Measurements from ENCODE around the gene NFIX. TPM values are rescaled to one million over a fixed set of nuclear protein-coding genes. Genes with fewer than 3 reads are reported as not detected.

Gene NFIX
- total and polyA plus RNA-seq, 9 of the 15 experiments (the other 6 are each of a cell fraction or from before 2014, with no cell fraction given): 0.28 to 26.8 (median 5.4) TPM

DNA sequence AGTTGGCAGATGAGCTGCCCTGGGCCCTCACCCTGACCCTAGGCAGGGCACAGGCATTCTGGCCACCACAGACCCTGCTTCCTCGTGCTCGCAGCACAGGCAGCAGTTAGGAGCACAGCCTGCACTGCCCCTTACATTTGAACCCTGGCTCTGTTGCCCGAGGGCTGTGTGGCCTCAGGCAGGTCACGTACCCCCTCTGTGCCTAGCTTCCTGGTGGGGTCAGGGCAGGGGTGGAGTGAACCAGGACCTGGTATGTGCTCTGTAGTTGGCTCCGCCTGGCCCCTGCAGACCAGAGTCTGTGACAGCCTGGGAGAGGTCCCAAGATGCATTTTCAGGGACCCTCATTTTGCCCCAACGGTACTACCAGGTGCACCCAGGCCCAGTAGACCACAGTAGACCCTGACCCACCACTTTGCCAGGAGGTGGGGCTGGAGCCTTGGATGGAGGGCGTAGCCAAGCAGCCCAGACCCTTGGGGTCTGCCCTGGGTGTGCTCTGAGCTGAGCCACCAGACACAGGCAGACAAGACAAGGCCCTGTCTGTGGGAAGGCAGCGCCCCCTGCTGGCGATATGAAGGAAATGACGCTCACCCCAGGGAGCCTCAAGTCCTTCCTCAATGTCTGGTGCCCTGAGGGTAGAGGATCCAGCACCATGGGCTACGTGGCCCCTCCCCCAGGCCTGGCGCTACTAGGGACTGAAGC lies 98.3 kb downstream of the NFIX start (continued):
- TF ChIP-seq, protein P1, sequence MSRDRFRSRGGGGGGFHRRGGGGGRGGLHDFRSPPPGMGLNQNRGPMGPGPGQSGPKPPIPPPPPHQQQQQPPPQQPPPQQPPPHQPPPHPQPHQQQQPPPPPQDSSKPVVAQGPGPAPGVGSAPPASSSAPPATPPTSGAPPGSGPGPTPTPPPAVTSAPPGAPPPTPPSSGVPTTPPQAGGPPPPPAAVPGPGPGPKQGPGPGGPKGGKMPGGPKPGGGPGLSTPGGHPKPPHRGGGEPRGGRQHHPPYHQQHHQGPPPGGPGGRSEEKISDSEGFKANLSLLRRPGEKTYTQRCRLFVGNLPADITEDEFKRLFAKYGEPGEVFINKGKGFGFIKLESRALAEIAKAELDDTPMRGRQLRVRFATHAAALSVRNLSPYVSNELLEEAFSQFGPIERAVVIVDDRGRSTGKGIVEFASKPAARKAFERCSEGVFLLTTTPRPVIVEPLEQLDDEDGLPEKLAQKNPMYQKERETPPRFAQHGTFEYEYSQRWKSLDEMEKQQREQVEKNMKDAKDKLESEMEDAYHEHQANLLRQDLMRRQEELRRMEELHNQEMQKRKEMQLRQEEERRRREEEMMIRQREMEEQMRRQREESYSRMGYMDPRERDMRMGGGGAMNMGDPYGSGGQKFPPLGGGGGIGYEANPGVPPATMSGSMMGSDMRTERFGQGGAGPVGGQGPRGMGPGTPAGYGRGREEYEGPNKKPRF (IDR thresholded peaks at IDR 0.05; ENCODE audit: low read depth, low read length): no peak
- TF ChIP-seq ZNF583 (CRISPR knock-in tag; IDR thresholded peaks at IDR 0.05): no peak
- TF ChIP-seq SMAD4 (CRISPR knock-in tag; conservative IDR thresholded peaks at IDR 0.05): 0 out of 2 replicates have a peak, but pooled peaks have one; percentile 17
- no peak for TF ChIP-seq THRAP3 (IDR thresholded peaks at IDR 0.05; ENCODE audit: borderline replicate concordance)
- TF ChIP-seq, protein P2, sequence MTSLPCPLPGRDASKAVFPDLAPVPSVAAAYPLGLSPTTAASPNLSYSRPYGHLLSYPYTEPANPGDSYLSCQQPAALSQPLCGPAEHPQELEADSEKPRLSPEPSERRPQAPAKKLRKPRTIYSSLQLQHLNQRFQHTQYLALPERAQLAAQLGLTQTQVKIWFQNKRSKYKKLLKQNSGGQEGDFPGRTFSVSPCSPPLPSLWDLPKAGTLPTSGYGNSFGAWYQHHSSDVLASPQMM (CRISPR knock-in tag; IDR thresholded peaks at IDR 0.05): no peak
- TF ChIP-seq SIN3A (IDR thresholded peaks at IDR 0.05; ENCODE audit: borderline replicate concordance in 2 of 2, control insufficient read depth in 1 of 2, low read depth in 2 of 2, low read length in 2 of 2): 0 out of 4 replicates have a peak, but pooled peaks of 1 of the 2 experiments have one; percentile 38
- no peak for TF ChIP-seq NUFIP1 (IDR thresholded peaks at IDR 0.05; ENCODE audit: partially characterized antibody)
- no peak for TF ChIP-seq MEF2D (tag; conservative IDR thresholded peaks at IDR 0.05; ENCODE audit: low read depth)
- TF ChIP-seq, protein P3, sequence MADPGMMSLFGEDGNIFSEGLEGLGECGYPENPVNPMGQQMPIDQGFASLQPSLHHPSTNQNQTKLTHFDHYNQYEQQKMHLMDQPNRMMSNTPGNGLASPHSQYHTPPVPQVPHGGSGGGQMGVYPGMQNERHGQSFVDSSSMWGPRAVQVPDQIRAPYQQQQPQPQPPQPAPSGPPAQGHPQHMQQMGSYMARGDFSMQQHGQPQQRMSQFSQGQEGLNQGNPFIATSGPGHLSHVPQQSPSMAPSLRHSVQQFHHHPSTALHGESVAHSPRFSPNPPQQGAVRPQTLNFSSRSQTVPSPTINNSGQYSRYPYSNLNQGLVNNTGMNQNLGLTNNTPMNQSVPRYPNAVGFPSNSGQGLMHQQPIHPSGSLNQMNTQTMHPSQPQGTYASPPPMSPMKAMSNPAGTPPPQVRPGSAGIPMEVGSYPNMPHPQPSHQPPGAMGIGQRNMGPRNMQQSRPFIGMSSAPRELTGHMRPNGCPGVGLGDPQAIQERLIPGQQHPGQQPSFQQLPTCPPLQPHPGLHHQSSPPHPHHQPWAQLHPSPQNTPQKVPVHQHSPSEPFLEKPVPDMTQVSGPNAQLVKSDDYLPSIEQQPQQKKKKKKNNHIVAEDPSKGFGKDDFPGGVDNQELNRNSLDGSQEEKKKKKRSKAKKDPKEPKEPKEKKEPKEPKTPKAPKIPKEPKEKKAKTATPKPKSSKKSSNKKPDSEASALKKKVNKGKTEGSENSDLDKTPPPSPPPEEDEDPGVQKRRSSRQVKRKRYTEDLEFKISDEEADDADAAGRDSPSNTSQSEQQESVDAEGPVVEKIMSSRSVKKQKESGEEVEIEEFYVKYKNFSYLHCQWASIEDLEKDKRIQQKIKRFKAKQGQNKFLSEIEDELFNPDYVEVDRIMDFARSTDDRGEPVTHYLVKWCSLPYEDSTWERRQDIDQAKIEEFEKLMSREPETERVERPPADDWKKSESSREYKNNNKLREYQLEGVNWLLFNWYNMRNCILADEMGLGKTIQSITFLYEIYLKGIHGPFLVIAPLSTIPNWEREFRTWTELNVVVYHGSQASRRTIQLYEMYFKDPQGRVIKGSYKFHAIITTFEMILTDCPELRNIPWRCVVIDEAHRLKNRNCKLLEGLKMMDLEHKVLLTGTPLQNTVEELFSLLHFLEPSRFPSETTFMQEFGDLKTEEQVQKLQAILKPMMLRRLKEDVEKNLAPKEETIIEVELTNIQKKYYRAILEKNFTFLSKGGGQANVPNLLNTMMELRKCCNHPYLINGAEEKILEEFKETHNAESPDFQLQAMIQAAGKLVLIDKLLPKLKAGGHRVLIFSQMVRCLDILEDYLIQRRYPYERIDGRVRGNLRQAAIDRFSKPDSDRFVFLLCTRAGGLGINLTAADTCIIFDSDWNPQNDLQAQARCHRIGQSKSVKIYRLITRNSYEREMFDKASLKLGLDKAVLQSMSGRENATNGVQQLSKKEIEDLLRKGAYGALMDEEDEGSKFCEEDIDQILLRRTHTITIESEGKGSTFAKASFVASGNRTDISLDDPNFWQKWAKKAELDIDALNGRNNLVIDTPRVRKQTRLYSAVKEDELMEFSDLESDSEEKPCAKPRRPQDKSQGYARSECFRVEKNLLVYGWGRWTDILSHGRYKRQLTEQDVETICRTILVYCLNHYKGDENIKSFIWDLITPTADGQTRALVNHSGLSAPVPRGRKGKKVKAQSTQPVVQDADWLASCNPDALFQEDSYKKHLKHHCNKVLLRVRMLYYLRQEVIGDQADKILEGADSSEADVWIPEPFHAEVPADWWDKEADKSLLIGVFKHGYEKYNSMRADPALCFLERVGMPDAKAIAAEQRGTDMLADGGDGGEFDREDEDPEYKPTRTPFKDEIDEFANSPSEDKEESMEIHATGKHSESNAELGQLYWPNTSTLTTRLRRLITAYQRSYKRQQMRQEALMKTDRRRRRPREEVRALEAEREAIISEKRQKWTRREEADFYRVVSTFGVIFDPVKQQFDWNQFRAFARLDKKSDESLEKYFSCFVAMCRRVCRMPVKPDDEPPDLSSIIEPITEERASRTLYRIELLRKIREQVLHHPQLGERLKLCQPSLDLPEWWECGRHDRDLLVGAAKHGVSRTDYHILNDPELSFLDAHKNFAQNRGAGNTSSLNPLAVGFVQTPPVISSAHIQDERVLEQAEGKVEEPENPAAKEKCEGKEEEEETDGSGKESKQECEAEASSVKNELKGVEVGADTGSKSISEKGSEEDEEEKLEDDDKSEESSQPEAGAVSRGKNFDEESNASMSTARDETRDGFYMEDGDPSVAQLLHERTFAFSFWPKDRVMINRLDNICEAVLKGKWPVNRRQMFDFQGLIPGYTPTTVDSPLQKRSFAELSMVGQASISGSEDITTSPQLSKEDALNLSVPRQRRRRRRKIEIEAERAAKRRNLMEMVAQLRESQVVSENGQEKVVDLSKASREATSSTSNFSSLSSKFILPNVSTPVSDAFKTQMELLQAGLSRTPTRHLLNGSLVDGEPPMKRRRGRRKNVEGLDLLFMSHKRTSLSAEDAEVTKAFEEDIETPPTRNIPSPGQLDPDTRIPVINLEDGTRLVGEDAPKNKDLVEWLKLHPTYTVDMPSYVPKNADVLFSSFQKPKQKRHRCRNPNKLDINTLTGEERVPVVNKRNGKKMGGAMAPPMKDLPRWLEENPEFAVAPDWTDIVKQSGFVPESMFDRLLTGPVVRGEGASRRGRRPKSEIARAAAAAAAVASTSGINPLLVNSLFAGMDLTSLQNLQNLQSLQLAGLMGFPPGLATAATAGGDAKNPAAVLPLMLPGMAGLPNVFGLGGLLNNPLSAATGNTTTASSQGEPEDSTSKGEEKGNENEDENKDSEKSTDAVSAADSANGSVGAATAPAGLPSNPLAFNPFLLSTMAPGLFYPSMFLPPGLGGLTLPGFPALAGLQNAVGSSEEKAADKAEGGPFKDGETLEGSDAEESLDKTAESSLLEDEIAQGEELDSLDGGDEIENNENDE (IDR thresholded peaks at IDR 0.05; ENCODE audit: low read depth, low read length): no peak
- TF ChIP-seq NCOR1 (IDR thresholded peaks at IDR 0.05): no peak
- no peak for TF ChIP-seq TGIF2 (CRISPR knock-in tag; IDR thresholded peaks at IDR 0.05)
- no peak for TF ChIP-seq GTF2A2 (tag; IDR thresholded peaks at IDR 0.05)
- no peak for TF ChIP-seq NBN (IDR thresholded peaks at IDR 0.05; ENCODE audit: low read depth)
- no peak for TF ChIP-seq SMARCA4 (IDR thresholded peaks at IDR 0.05)
